ENCODE measurements around the gene DHX35.

Gene DHX35

GRCh38 chr20:39044501-39044900 is 82.4 kb downstream of the DHX35 start:
- TF ChIP-seq CTCF (IDR thresholded peaks at IDR 0.05; ENCODE audit: extremely low read depth, missing control alignments), result no peak
- DNase-seq (ENCODE audit: low spot score), result no peak

DNA sequence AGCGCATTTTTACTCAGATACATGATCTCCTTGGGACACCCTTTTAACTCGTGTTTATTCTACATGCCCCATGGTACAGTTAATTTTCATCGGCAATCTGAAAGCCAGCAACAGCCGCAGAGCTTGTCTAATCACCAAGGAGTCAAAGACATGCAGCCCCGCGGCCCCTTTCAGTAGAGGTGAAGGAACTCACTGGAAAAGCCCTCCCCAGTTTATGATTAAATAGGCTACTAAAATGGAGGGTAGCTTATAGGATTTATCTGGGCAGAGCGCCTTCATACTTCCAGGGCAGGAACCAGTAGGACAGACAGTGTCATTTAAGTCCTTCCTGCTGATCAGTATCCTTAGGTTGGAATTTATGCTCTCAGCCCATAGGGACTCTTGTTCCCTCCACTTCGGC is 83.5 kb downstream of the DHX35 start:
- no peak for TF ChIP-seq CTCF (IDR thresholded peaks at IDR 0.05; ENCODE audit: extremely low read depth, missing control alignments)
- DNase-seq (ENCODE audit: low spot score), result no peak

DNA sequence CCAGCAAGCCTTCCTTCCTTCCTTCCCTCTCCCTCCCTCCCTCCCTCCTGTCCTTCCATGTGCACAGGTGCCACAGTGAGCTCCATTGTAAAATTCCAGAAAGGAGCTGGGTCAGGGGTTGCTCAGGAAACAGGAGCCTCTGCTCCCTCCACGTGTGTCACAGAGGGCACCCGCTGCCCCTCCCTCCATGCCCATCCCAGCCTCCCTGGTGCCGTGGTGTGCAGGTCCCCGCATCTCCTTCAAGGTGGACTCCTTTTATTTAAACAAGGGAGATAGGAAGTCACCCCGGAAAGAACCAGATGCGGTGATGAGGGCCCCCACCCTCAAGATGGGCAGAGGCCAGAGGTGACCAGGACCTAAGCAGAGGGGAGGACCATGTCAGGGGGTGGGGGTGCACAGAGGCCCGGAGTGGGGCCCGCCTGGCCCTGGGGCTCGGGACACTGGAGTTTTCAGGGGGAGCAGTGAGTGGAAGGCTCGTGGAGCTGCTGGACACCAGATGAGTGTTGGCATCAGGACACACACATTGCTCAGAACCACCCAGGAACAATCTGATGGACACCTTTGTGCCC is 85.4 kb downstream of the DHX35 start:
- DNase-seq (ENCODE audit: low spot score), result no peak
- TF ChIP-seq CTCF (IDR thresholded peaks at IDR 0.05; ENCODE audit: extremely low read depth, missing control alignments), result no peak

DNA sequence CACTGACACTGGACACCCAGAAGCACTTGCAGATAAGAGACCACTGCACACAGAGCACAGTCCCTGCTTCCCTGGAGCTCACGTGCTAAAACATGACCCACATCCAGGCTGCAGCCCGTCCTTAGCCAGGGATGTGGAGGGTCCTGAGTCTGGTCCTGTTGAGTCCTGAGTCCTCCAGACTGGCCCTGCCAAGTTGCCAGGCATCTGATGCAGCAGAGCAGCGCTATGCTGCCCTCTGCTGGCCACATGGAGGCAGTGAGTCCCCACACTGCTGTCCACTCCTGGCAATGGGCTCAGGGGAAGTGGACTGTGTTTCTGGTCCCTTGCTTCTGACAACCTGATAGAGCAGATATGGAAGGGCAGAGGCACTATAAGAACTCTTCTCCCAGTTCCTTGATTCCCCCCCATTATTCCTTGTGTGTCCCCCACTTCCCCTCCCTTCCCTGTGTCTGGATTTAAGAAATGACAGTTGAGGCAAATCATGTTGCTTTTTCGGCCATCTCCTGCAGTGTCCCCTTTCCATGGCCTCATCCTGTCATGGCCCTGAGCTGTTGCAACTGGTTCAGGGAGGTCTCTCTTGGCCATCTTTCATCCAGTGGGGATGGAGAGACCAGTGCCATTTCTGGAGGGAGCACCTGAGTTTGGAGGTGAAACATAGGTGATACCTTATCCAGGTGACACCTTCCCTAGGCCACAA is 86.0 kb downstream of the DHX35 start:
- peak; percentile 92 for TF ChIP-seq CTCF (IDR thresholded peaks at IDR 0.05; ENCODE audit: extremely low read depth, missing control alignments)
- peak; percentile 86 for DNase-seq (ENCODE audit: low spot score)

DNA sequence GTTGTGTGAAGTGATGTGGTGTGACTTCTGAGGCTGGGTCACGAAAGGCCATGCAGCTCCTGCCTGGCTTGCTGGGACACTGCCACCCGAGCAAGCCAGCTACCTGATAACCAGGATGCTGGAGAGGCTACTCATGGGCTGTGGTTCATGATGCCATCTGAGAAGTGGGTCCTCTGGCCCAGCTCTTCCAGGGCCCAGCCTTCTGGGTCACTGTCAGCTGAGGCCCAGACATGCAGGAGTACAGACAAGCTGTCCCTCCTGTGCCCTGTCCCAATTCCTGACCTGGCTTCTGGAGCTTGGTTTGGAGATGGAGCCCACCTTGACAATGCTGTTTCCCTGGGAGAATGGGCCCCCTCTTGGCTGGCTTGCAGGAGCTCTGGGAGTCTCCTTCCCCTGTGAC is 87.0 kb downstream of the DHX35 start:
- peak; percentile 15 for DNase-seq (ENCODE audit: low spot score)
- TF ChIP-seq CTCF (IDR thresholded peaks at IDR 0.05; ENCODE audit: extremely low read depth, missing control alignments), result no peak

GRCh38 chr20:39049684-39050554 is 87.8 kb downstream of the DHX35 start:
- peak; percentile 100 for TF ChIP-seq CTCF (IDR thresholded peaks at IDR 0.05; ENCODE audit: extremely low read depth, missing control alignments)
- peak; percentile 86 for DNase-seq (ENCODE audit: low spot score)

GRCh38 chr20:39050555-39050902 is 88.4 kb downstream of the DHX35 start:
- TF ChIP-seq CTCF (IDR thresholded peaks at IDR 0.05; ENCODE audit: extremely low read depth, missing control alignments), result no peak
- no peak for DNase-seq (ENCODE audit: low spot score)

All from GM20000 (cell line).